Activated CD4-positive, alpha-beta T cell treated with anti-CD3 and anti-CD28 coated beads, Interleukin-2, amount 50 U/mL, for 4 hours (primary cell): ENCODE measurements around the gene AKR1C8.
"Not testable (repeated sequence)": the region's sequence is repeated elsewhere in the genome, so short reads cannot be mapped to it uniquely, and the experiment has no call there.

Source experiments
- DNase-seq, 2 experiments: peaks; one replicate each; pipeline ENCODE4 v3.0.0-alpha.2; 2020

Gene AKR1C8

GRCh38 chr10:5184987-5185775 is at the start of gene AKR1C8:
AKR1C8 (minus strand) TSS chr10:5185150; CDS start chr10:5185104, 46 bp downstream.
- DNase-seq: no peak

GRCh38 chr10:5234106-5234860 is 49.3 kb upstream of the AKR1C8 start:
- DNase-seq: no peak

GRCh38 chr10:5233324-5233723 is 48.4 kb upstream of the AKR1C8 start:
- DNase-seq: no peak

- no peak for DNase-seq
Measured at GRCh38 chr10:5229019-5229418, 44.1 kb upstream of the AKR1C8 start.

- not testable (repeated sequence) for DNase-seq
Measured at GRCh38 chr10:5222942-5223341, 38.0 kb upstream of the AKR1C8 start.

GRCh38 chr10:5219262-5219661 is 34.3 kb upstream of the AKR1C8 start:
- no peak for DNase-seq

GRCh38 chr10:5216801-5217200 is 31.9 kb upstream of the AKR1C8 start:
- no peak for DNase-seq

- DNase-seq: no peak
Measured at GRCh38 chr10:5211696-5212536, 27.0 kb upstream of the AKR1C8 start.

- not testable (repeated sequence) for DNase-seq
Measured at GRCh38 chr10:5210261-5210660, 25.3 kb upstream of the AKR1C8 start.

- not testable (repeated sequence) for DNase-seq
Measured at GRCh38 chr10:5209776-5210175, 24.8 kb upstream of the AKR1C8 start.

- DNase-seq: no peak
Measured at GRCh38 chr10:5206799-5207198, 21.8 kb upstream of the AKR1C8 start.

GRCh38 chr10:5199398-5199797 is 14.4 kb upstream of the AKR1C8 start:
- no peak for DNase-seq

GRCh38 chr10:5198386-5198785 is 13.4 kb upstream of the AKR1C8 start:
- DNase-seq: no peak

GRCh38 chr10:5196702-5197113 is 11.8 kb upstream of the AKR1C8 start, which contains the start of gene AKR1C4:
AKR1C4 (plus strand) TSS chr10:5196837; CDS start chr10:5196868, 31 bp downstream.
- DNase-seq: no peak

- DNase-seq: no peak
Measured at GRCh38 chr10:5195727-5196374, 10.9 kb upstream of the AKR1C8 start.

GRCh38 chr10:5194431-5194830 is 9.5 kb upstream of the AKR1C8 start:
- DNase-seq: no peak

GRCh38 chr10:5188358-5188757 is 3.4 kb upstream of the AKR1C8 start:
- no peak for DNase-seq

- no peak for DNase-seq
Measured at GRCh38 chr10:5187867-5188266, 2.9 kb upstream of the AKR1C8 start.

- no peak for DNase-seq
Measured at GRCh38 chr10:5183923-5184322, 1.0 kb downstream of the AKR1C8 start.

- DNase-seq: not testable (repeated sequence)
Measured at GRCh38 chr10:5180503-5180902, 4.4 kb downstream of the AKR1C8 start.

GRCh38 chr10:5175581-5175980 is 9.4 kb downstream of the AKR1C8 start:
- DNase-seq: not testable (repeated sequence)

- DNase-seq: no peak
Measured at GRCh38 chr10:5168897-5169420, 16.0 kb downstream of the AKR1C8 start.
